Activated CD8-positive, alpha-beta memory T cell treated with anti-CD3 and anti-CD28 coated beads for 1 hour (primary cell): ENCODE measurements around the gene HRH3.

Experiments
- DNase-seq, 2 donors: peaks; one replicate each; pipeline ENCODE4 v3.0.0-alpha.2; 2020; ENCODE audit warnings: low read depth in 1 of 2; ENCODE audit errors: extremely low read depth in 1 of 2

The HRH3 gene

GRCh38 chr20:62181808-62182207 lies 38.3 kb downstream of the HRH3 start:
- DNase-seq: no peak

GRCh38 chr20:62179162-62179504 lies 40.9 kb downstream of the HRH3 start:
- no peak for DNase-seq

DNA sequence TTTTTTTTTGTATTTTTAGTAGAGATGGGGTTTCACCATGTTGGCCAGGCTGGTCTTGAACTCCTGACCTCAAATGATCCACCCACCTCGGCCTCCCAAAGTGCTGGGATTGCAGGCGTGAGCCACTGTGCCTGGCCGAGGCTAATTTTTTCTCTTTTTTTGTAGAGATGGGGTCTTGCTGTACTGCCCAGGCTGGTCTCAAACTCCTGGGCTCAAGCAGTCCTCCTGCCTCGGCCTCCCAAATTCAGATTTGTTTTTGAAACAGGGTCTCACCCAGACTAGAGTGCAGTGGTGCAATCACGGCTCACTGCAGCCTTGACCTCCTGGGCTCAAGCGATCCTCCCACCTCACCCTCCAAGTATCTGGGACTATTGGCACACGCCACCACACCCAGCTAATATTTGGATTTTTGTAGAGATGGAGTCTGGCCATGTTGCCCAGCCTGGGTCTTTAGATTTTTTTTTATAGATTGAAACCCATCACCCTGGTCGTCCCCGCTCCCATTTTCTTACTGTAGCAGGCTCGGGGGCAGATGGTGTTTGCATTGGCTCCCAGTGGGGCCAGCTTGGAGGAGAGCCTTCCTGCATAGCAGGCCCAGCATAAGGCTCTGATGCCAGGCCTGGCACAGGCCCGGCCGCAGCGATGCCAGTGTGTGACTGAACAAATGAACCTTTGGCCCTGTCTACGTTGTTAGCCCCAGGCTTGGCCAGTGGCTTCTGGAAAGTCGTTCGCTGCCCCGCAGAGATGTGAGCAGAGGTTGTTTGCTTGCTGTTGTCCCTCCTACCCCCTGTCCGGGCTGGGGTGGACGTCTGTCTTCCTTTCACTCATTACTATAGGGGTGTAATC lies 41.5 kb downstream of the HRH3 start:
- DNase-seq: no peak

- no peak for DNase-seq
Observed at GRCh38 chr20:62177307-62177706, 42.8 kb downstream of the HRH3 start.

DNA sequence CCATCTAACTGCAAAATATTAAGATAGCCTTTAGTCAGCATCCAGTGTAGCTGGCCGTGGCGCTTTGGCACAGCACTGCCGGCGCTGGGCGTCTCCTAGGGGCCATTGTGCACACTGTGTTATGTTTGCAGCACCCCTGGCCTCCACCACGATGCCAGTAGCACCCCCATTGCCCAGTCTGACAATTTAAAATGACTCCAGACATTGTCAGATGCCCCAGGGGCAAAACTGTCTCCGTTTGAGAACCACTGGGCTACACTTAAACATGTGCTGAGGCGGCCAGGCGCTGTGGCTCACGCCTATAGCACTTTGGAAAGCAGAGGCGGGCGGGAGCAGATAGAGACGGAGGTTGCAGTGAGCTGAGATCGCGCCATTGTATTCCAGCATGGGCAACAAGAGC lies 43.2 kb downstream of the HRH3 start:
- DNase-seq: no peak

DNA sequence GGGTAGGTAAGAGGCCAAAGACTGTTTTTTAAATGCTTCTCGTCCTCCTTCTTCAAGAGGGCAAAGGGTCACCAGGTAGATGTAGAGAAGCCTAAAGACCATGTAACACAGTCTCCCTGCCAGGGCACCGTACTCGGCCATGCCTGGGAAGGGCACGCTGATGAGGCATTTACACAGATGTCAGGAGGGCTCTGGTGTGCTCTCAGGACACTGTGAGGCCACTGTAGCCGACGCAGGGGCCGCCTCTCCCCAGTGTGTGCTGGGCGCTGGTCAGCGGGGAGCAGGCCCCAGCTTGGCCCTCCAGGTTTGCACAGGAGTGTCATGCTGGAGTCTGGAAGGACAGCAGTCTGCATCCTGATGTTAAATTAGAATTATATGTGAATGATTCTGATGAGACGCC lies 44.4 kb downstream of the HRH3 start:
- DNase-seq: no peak

DNA sequence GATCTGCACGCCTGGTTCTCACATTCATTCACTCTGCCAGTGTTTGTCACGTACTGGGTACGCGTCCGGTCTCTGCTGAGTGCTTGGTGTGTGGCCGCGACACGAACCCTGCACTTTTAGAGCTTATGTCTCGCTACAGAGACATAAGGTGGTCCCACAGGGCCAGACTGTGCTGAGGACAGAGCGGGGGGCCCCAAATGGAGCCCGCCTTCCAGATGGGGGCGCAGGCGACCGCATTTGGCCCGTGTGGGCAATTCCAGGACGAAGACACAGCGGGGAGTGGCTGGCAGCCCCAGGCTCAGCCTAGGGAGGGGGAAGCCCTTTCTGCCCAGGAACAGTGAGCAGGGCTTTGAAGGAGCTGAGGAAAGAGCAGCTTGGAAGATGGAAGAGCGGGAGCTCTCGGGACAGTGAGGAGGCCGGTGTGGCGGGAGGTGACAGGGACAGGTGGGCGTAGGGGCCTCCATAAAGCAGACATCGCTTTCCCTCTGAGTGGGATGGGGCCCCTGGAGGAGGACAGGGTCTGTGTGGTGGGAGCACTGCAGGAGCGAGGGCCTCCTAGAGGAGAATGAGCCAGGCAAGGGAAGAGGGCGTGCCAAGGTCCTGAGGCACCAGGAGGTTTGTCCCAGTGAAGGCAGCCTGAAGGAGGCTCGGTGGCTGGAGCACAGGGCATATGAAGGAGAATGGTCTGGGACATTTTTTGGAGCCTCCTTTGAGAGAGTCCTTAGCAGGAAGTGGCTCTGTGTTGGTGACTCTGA lies 45.0 kb downstream of the HRH3 start:
- DNase-seq: no peak

- DNase-seq: no peak
Observed at GRCh38 chr20:62174021-62174804, 45.9 kb downstream of the HRH3 start.

GRCh38 chr20:62172666-62173065 lies 47.4 kb downstream of the HRH3 start:
- DNase-seq: no peak

DNA sequence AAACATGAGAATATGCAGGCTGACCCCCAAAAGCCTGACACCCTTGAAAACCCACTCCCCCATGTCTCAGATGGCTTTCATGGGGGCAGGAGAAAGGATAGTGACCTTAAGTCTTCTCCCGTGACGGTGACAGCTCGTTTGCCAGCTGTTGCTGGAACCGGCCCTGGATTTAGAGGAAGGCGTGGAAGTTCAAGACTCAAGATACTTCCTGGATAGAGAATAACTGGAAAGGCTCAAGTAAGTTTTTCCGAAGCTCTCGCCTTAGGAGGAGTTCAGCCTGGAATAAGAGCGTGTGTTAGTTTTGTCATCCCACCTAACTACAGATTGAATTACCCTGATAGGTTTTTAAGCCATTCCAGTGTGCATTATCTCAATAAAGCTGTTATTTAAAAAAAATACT lies 48.8 kb downstream of the HRH3 start:
- DNase-seq: no peak

GRCh38 chr20:62170536-62170935 lies 49.5 kb downstream of the HRH3 start:
- DNase-seq: no peak

DNA sequence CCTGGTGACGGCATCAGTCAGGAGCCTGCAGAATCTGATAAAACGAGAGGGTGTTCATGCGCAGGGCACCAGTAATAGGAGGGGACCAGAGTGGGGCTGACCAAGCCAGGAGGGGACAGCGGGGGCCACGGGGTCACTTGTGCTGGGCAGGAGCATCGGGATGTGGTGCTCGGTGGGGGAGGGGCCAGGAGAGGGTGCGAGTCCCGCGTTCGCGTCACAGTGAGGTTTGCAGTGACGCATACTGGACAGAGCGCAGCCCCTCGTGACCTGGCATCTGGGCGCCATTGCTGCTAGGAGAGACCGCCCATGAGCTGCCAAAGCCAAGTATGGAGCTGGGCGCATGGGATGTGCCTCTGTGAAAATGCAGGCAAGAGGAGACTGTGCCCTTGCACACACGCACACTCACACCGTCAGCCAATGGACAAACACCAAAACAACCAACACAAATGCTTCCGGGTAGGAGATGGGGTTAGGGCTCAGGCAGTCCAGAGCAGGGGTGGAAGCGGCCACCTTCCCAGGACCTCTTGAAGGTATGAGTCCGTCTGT lies 51.1 kb downstream of the HRH3 start:
- no peak for DNase-seq

GRCh38 chr20:62168061-62168460 lies 52.0 kb downstream of the HRH3 start:
- DNase-seq: no peak

DNA sequence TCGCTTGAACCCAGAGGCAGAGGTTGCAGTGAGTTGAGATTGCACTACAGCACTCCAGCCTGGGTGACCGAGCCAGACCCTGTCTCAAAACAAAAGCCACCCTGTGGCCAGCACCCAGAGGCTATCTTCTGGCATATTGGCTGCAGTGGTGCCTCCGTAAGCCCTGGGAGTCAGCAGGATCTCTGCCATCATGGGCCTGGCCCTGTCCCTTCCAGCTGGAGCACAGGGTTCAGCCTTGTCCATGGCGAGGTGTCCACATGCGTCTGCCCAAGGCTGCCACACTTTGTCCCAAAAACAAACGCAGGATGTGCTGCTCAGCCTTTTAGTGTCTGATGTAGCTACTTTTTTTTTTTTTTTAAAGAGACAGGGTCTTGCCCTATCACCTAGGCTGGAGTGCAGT lies 52.6 kb downstream of the HRH3 start:
- DNase-seq: no peak

- DNase-seq: no peak
Observed at GRCh38 chr20:62165762-62166399, 54.2 kb downstream of the HRH3 start.
